NCI-H2171 (cell line): ENCODE data around the gene ZNF324B.
"Not testable (repeated sequence)": the region's sequence is repeated elsewhere in the genome, so short reads cannot be mapped to it uniquely, and the experiment has no call there.

Source experiments
- DNase-seq: peaks from one replicate; lab custom pipeline; 2025; lab: John Stamatoyannopoulos, UW

ZNF324B gene

GRCh38 chr19:58455306-58455705 is 3.9 kb downstream of the ZNF324B start:
- DNase-seq, result no peak

- DNase-seq, result no peak
Measured at GRCh38 chr19:58456111-58456510, 4.7 kb downstream of the ZNF324B start.

- no peak for DNase-seq
Measured at GRCh38 chr19:58460039-58460438, 8.6 kb downstream of the ZNF324B start.

GRCh38 chr19:58466089-58466759 is 14.8 kb downstream of the ZNF324B start:
- DNase-seq, result no peak

GRCh38 chr19:58466760-58467589 is 15.6 kb downstream of the ZNF324B start, which contains the start of gene ZNF324:
Gene ZNF324, plus strand, starts transcription at chr19:58467080. Its CDS starts 2,106 bp downstream, at chr19:58469186.
- DNase-seq, result peak; percentile 97

GRCh38 chr19:58468216-58468839 is 16.9 kb downstream of the ZNF324B start:
- no peak for DNase-seq

GRCh38 chr19:58469241-58470013 is 18.0 kb downstream of the ZNF324B start:
- no peak for DNase-seq

- not testable (repeated sequence) for DNase-seq
Measured at GRCh38 chr19:58470837-58471543, 19.6 kb downstream of the ZNF324B start.

GRCh38 chr19:58471736-58472135 is 20.3 kb downstream of the ZNF324B start:
- no peak for DNase-seq

- DNase-seq, result no peak
Measured at GRCh38 chr19:58473775-58474174, 22.4 kb downstream of the ZNF324B start.

GRCh38 chr19:58474291-58474996 is 23.0 kb downstream of the ZNF324B start:
- no peak for DNase-seq

- DNase-seq, result no peak
Measured at GRCh38 chr19:58474997-58475713, 23.7 kb downstream of the ZNF324B start.

- DNase-seq, result peak; percentile 96
Measured at GRCh38 chr19:58475714-58476497, 24.5 kb downstream of the ZNF324B start, which contains the start of gene ZNF446. Gene ZNF446, plus strand, starts transcription at chr19:58476352. Its CDS starts 867 bp downstream, at chr19:58477219.

GRCh38 chr19:58476498-58477015 is 25.1 kb downstream of the ZNF324B start:
- no peak for DNase-seq

GRCh38 chr19:58477130-58477529 is 25.7 kb downstream of the ZNF324B start:
- no peak for DNase-seq

- DNase-seq, result no peak
Measured at GRCh38 chr19:58477871-58478270, 26.4 kb downstream of the ZNF324B start.

GRCh38 chr19:58479303-58479702 is 27.9 kb downstream of the ZNF324B start:
- no peak for DNase-seq

GRCh38 chr19:58479736-58480480 is 28.5 kb downstream of the ZNF324B start:
- no peak for DNase-seq
